Endothelial cell of umbilical vein (primary cell): ENCODE data around the gene ZNF559. TPM values are rescaled to one million over a fixed set of nuclear protein-coding genes. Genes with fewer than 3 reads are reported as not detected.

ENCODE experiments used
- BruUV-seq: library from RNA; stranded (reverse); fragments of 400-500 nt; replicated peaks from 2 replicates; lab custom pipeline; 2021; lab: Mats Ljungman, UMichigan
- CTCF ChIA-PET: fragments of 300-600, 350-600 bp; sonication (Branson Sonifier 250); formaldehyde crosslinking; loops from one replicate; lab custom pipeline; 2021; ENCODE audit warnings: antibody characterized with exemption, inconsistent platforms; lab: Charles Lee
- POLR2A ChIA-PET: fragments of 300-600, 350-600 bp; sonication (Branson Sonifier 250); formaldehyde crosslinking; loops from one replicate; lab custom pipeline; 2021; ENCODE audit warnings: antibody characterized with exemption, inconsistent platforms; lab: Charles Lee
- DNase-seq: peaks from one replicate; pipeline ENCODE4 v3.0.0-alpha.2; 2011; ENCODE audit warnings: low read depth, low spot score
- FAIRE-seq: peaks from 2 replicates; lab custom pipeline; 2011; peaks lifted over from hg19 to GRCh38; lab: Jason Lieb, UNC
- H2AFZ ChIP-seq: 2 replicates; pipeline ENCODE4 v1.6.0; 2012; ENCODE audit warnings: low read depth, low read length, control low read depth, inconsistent platforms
- H3K27ac ChIP-seq: 2 replicates; pipeline ENCODE4 v1.5.1; 2011; ENCODE audit warnings: low read depth, mild to moderate bottlenecking, control low read depth, low read length, moderate library complexity; ENCODE audit not compliant: insufficient read depth
- H3K27me3 ChIP-seq, 2 experiments: 2 replicates each; pipeline versions ENCODE4 v1.6.0 to v1.6.1; 2011; ENCODE audit warnings: low read length in 2 of 2, mixed read lengths in 1 of 2; ENCODE audit not compliant: control insufficient read depth in 2 of 2, insufficient read depth in 2 of 2
- H3K36me3 ChIP-seq, 2 experiments: 2 replicates in 1 of 2; 3 replicates in 1 of 2; pipeline ENCODE4 v1.5.1; 2011; ENCODE audit warnings: low read length in 2 of 2, mild to moderate bottlenecking in 1 of 2, moderate library complexity in 1 of 2; ENCODE audit not compliant: control insufficient read depth in 2 of 2, insufficient read depth in 2 of 2; ENCODE audit errors: extremely low read depth in 1 of 2
- H3K4me1 ChIP-seq: 3 replicates; pipeline ENCODE4 v1.5.1; 2011; ENCODE audit warnings: mild to moderate bottlenecking, low read length; ENCODE audit not compliant: control insufficient read depth, insufficient read depth; ENCODE audit errors: extremely low read depth
- H3K4me2 ChIP-seq: 2 replicates; pipeline ENCODE4 v1.6.1; 2011; ENCODE audit warnings: low read length, control low read depth, mixed read lengths; ENCODE audit not compliant: insufficient read depth
- H3K4me3 ChIP-seq, 3 experiments: fragments of 200-600 bp in 1 of 3; sonication (generic), shearing (Covaris generic) in 1 of 3; replicated peaks in 1 of 3; 2 replicates each; pipeline ENCODE4 v1.5.1; 2011 to 2016; ENCODE audit warnings: control low read depth in 3 of 3, low read length in 3 of 3, mild to moderate bottlenecking in 2 of 3, inconsistent platforms in 1 of 3, low read depth in 1 of 3, moderate library complexity in 1 of 3; ENCODE audit not compliant: insufficient read depth in 1 of 3
- H3K79me2 ChIP-seq: 2 replicates; pipeline ENCODE4 v1.6.0; 2012; ENCODE audit warnings: low read length, inconsistent platforms; ENCODE audit not compliant: control insufficient read depth, insufficient read depth
- H3K9ac ChIP-seq: replicated peaks from 2 replicates; pipeline ENCODE3; 2011; ENCODE audit warnings: low read length, control low read depth; ENCODE audit not compliant: insufficient read depth; ENCODE audit errors: extremely low read depth
- H3K9me1 ChIP-seq: replicated peaks from 3 replicates; pipeline ENCODE4 v1.6.0; 2011; ENCODE audit warnings: mild to moderate bottlenecking, low read length; ENCODE audit not compliant: control insufficient read depth, insufficient read depth; ENCODE audit errors: extremely low read depth
- H3K9me3 ChIP-seq: replicated peaks from 2 replicates; pipeline ENCODE4 v1.5.1; 2012; ENCODE audit warnings: low read length, inconsistent platforms; ENCODE audit not compliant: control insufficient read depth, insufficient read depth
- H4K20me1 ChIP-seq: replicated peaks from 2 replicates; pipeline ENCODE3; 2011; ENCODE audit warnings: mild to moderate bottlenecking, low read length; ENCODE audit not compliant: control insufficient read depth, insufficient read depth; ENCODE audit errors: extremely low read depth
- CTCF ChIP-seq, 2 donors: IDR thresholded peaks; 1 replicate in 1 of 2; 2 replicates in 1 of 2; pipeline ENCODE4 v1.5.1; 2011; ENCODE audit warnings: low read length in 2 of 2, mild to moderate bottlenecking in 2 of 2, moderate library complexity in 2 of 2, control low read depth in 1 of 2, inconsistent platforms in 1 of 2, low read depth in 1 of 2; ENCODE audit not compliant: insufficient read depth in 1 of 2; ENCODE audit errors: extremely low read depth in 1 of 2
- EZH2 ChIP-seq: IDR thresholded peaks from 2 replicates; pipeline ENCODE4 v1.6.1; 2012; ENCODE audit warnings: borderline replicate concordance, low read depth, mild to moderate bottlenecking, moderate library complexity, low read length, inconsistent platforms; ENCODE audit not compliant: severe bottlenecking
- FOS ChIP-seq: IDR thresholded peaks from 2 replicates; pipeline ENCODE4 v1.6.1; 2011; ENCODE audit warnings: mild to moderate bottlenecking, low read length, moderate library complexity, borderline replicate concordance; ENCODE audit not compliant: insufficient read depth
- GATA2 ChIP-seq: IDR thresholded peaks from 2 replicates; pipeline ENCODE4 v1.7.0; 2011; ENCODE audit warnings: low read depth, mild to moderate bottlenecking, moderate library complexity, mixed read lengths, low read length; ENCODE audit not compliant: insufficient read length, insufficient read depth
- JUN ChIP-seq: IDR thresholded peaks from 2 replicates; pipeline ENCODE4 v1.6.1; 2011; ENCODE audit warnings: borderline replicate concordance, low read depth; ENCODE audit not compliant: insufficient read length, insufficient read depth
- MAX ChIP-seq: IDR thresholded peaks from 2 replicates; pipeline ENCODE4 v1.6.1; 2011; ENCODE audit not compliant: insufficient read depth, insufficient read length
- MYC ChIP-seq: IDR thresholded peaks from one replicate; pipeline ENCODE4 v1.6.1; 2011; ENCODE audit warnings: mild to moderate bottlenecking, low read depth, low read length
- POLR2A ChIP-seq: IDR thresholded peaks from 2 replicates; pipeline ENCODE4 v1.6.1; 2012; ENCODE audit warnings: low read depth, mild to moderate bottlenecking, control low read depth, low read length
- POLR2AphosphoS5 ChIP-seq: IDR thresholded peaks from 2 replicates; pipeline ENCODE4 v1.6.1; 2012; ENCODE audit warnings: low read depth, mild to moderate bottlenecking, control low read depth, low read length, moderate library complexity; ENCODE audit not compliant: insufficient read depth
- dilution Hi-C: fragments of 300-500 bp; cut with MboI; formaldehyde crosslinking; loops from one replicate; pipeline ENCODE4 v1.15.0; 2019; ENCODE audit warnings: low sequenced_read_pairs; ENCODE audit not compliant: extremely low pct_ligation_motif_present
- intact Hi-C: fragments of 100-400 bp; cut with micrococcal nuclease; formaldehyde crosslinking; loops from one replicate; pipeline ENCODE4 v1.10.0; 2022
- polyA plus RNA-seq, 4 experiments: library from polyadenylated mRNA; depleted of rRNA in 3 of 4; stranded (reverse) in 3 of 4; unstranded in 1 of 4; fragments of >200 nt; gene quantifications; 2 replicates each; pipeline versions ENCODE4 v1.2.1 to v1.2.3, GENCODE V29; 2011 to 2012; ENCODE audit warnings: missing spikeins in 1 of 4
- total RNA-seq: library from RNA; stranded (reverse); gene quantifications from 2 replicates; pipeline ENCODE4 v1.2.3, GENCODE V29; 2021

ZNF559 gene
- total and polyA plus RNA-seq, 2 donors (not counting 3 experiments of a cell fraction or from before 2014, with no cell fraction given), result 7.8 to 13.5 TPM

GRCh38 chr19:9345005-9345404 is 21.0 kb downstream of the ZNF559 start:
- no peak overlapping the region for H2AFZ ChIP-seq
- H3K27ac ChIP-seq, result no peak overlapping the region
- H3K36me3 ChIP-seq, result no peaks in the 10 kb centered on the region
- no peak overlapping the region for H3K4me3 ChIP-seq
- no peaks in the 10 kb centered on the region for H4K20me1 ChIP-seq
- DNase-seq, result no peak
- FAIRE-seq, result no peak
- dilution Hi-C loops (no loop called here), intact Hi-C loops (loop anchor here (10.0 kb wide), 1 partner anchor 180 kb away; no protein-coding TSS in a partner anchor)
- H3K9me1 ChIP-seq, result no peaks in the 10 kb centered on the region
- no peak for TF ChIP-seq POLR2A
- TF ChIP-seq JUN, result no peak
- no peak for TF ChIP-seq MAX
- no peak for TF ChIP-seq GATA2
- no peak for TF ChIP-seq MYC
- no peak for TF ChIP-seq FOS
- TF ChIP-seq CTCF (IDR thresholded peaks at IDR 0.05; ENCODE audit: extremely low read depth in 1 of 2, insufficient read depth in 1 of 2, low read depth in 1 of 2, low read length in 2 of 2), result no peak
- no peak for TF ChIP-seq POLR2AphosphoS5
- TF ChIP-seq EZH2, result no peak
- POLR2A ChIA-PET, result no interaction called here
- H3K27me3 ChIP-seq, result no peaks in the 10 kb centered on the region
- no peaks in the 10 kb centered on the region for H3K79me2 ChIP-seq
- CTCF ChIA-PET, result no interaction called here
- H3K4me1 ChIP-seq, result no peaks in the 10 kb centered on the region
- BruUV-seq, result no TSS peak
- no peak overlapping the region for H3K9ac ChIP-seq
- H3K9me3 ChIP-seq, result peaks cover 34% of the 10 kb centered on the region
- H3K4me2 ChIP-seq, result no peak overlapping the region
